Parathyroid adenoma (tissue), 2 donors: ENCODE results near the gene CCDC149.

Source experiments
- H2AFZ ChIP-seq: fragments of 300-600 bp; sonication (generic); one replicate; pipeline ENCODE4 v1.7.0; 2017; ENCODE audit warnings: antibody characterized with exemption, mild to moderate bottlenecking
- H3K27ac ChIP-seq: fragments of 300-600 bp; sonication (generic); one replicate; pipeline ENCODE4 v1.7.0; 2017
- H3K27me3 ChIP-seq: fragments of 300-600 bp; sonication (generic); one replicate; pipeline ENCODE4 v1.7.0; 2017; ENCODE audit warnings: low read length; ENCODE audit not compliant: control insufficient read depth, insufficient read depth
- H3K36me3 ChIP-seq: fragments of 300-600 bp; sonication (generic); one replicate; pipeline ENCODE4 v1.7.0; 2017; ENCODE audit warnings: low read length; ENCODE audit not compliant: control insufficient read depth, insufficient read depth
- H3K4me1 ChIP-seq: fragments of 300-600 bp; sonication (generic); one replicate; pipeline ENCODE4 v1.7.0; 2017; ENCODE audit warnings: control low read depth
- H3K4me2 ChIP-seq: fragments of 300-600 bp; sonication (generic); one replicate; pipeline ENCODE4 v1.7.0; 2017; ENCODE audit warnings: low read length
- H3K4me3 ChIP-seq: fragments of 300-600 bp; sonication (generic); one replicate; pipeline ENCODE4 v1.7.0; 2017; ENCODE audit warnings: low read depth, low read length
- H3K79me2 ChIP-seq: fragments of 300-600 bp; sonication (generic); one replicate; pipeline ENCODE4 v1.7.0; 2017; ENCODE audit warnings: control low read depth
- H3K9ac ChIP-seq: fragments of 300-600 bp; sonication (generic); one replicate; pipeline ENCODE4 v1.7.0; 2017; ENCODE audit warnings: mild to moderate bottlenecking
- H3K9me3 ChIP-seq: fragments of 300-600 bp; sonication (generic); one replicate; pipeline ENCODE4 v1.7.0; 2017; ENCODE audit warnings: low read length; ENCODE audit not compliant: control insufficient read depth
- TF ChIP-seq, protein P1 (sequence below): fragments of 300-600 bp; sonication (generic); IDR thresholded peaks from one replicate; pipeline ENCODE4 v1.7.0; 2017; ENCODE audit warnings: antibody characterized with exemption, mild to moderate bottlenecking
- donor health status: primary hyperparathyroidism.

The CCDC149 gene

GRCh38 chr4:24876431-24876830, 36.4 kb downstream of the CCDC149 start:
- TF ChIP-seq, protein P1, sequence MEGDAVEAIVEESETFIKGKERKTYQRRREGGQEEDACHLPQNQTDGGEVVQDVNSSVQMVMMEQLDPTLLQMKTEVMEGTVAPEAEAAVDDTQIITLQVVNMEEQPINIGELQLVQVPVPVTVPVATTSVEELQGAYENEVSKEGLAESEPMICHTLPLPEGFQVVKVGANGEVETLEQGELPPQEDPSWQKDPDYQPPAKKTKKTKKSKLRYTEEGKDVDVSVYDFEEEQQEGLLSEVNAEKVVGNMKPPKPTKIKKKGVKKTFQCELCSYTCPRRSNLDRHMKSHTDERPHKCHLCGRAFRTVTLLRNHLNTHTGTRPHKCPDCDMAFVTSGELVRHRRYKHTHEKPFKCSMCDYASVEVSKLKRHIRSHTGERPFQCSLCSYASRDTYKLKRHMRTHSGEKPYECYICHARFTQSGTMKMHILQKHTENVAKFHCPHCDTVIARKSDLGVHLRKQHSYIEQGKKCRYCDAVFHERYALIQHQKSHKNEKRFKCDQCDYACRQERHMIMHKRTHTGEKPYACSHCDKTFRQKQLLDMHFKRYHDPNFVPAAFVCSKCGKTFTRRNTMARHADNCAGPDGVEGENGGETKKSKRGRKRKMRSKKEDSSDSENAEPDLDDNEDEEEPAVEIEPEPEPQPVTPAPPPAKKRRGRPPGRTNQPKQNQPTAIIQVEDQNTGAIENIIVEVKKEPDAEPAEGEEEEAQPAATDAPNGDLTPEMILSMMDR = no peak
- no peaks in the 10 kb centered on the region for H3K9me3 ChIP-seq
- no peak overlapping the region for H3K9ac ChIP-seq
- H3K27ac ChIP-seq = no peak overlapping the region
- peaks cover 3% of the 10 kb centered on the region for H3K4me1 ChIP-seq
- no peak overlapping the region for H2AFZ ChIP-seq
- H3K79me2 ChIP-seq = no peaks in the 10 kb centered on the region
- H3K4me2 ChIP-seq = no peak overlapping the region
- H3K4me3 ChIP-seq = no peak overlapping the region
- H3K27me3 ChIP-seq = no peaks in the 10 kb centered on the region
- no peaks in the 10 kb centered on the region for H3K36me3 ChIP-seq

DNA sequence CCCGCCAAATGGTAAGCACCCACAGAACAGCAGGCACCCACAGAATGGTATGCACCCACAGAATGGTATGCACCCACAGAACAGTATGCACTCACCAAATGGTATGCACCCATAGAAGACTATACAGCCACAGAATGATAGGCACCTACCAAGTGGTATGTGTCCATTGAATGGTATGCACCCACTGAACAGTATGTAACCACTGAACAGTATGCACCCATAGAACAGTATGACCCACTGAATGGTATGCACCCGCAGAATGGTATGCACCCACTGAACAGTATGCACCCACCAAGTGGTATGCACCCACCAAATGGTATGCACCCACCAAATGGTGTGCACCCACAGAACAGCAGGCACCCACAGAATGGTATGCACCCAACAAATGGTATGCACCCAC, 40.1 kb downstream of the CCDC149 start:
- H2AFZ ChIP-seq = no peak overlapping the region
- no peak overlapping the region for H3K9ac ChIP-seq
- H3K79me2 ChIP-seq = no peaks in the 10 kb centered on the region
- no peaks in the 10 kb centered on the region for H3K9me3 ChIP-seq
- H3K27me3 ChIP-seq = no peaks in the 10 kb centered on the region
- TF ChIP-seq, protein P1 = no peak
- H3K27ac ChIP-seq = no peak overlapping the region
- H3K4me1 ChIP-seq = no peaks in the 10 kb centered on the region
- no peak overlapping the region for H3K4me3 ChIP-seq
- no peaks in the 10 kb centered on the region for H3K36me3 ChIP-seq
- H3K4me2 ChIP-seq = no peak overlapping the region

DNA sequence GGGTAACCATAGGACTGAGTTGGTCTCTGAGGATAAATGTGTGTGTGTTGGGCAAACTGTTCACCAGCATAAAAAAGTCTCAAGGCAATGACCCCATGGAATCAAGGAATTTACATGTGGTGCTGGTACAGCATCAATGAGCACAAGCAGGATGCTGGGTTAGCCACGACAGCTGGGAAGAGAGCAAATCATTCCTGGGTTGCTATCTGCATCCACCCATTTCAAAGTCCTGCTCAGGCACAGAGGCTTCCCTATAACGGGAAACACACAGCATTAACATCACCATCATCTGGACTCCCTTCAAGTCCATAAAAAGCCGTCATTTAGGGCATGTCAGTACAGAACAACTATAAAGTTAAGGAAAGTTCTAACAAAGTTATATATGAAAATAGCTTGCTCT, 41.6 kb downstream of the CCDC149 start:
- Histone ChIP-seq H3K4me1 (no peaks in the 10 kb centered on the region), H3K4me2 (no peak overlapping the region), H3K9ac (no peak overlapping the region), H3K9me3 (no peaks in the 10 kb centered on the region), H3K79me2 (no peaks in the 10 kb centered on the region), H3K27me3 (no peaks in the 10 kb centered on the region), H3K36me3 (no peaks in the 10 kb centered on the region), H3K4me3 (no peak overlapping the region), H2AFZ (no peak overlapping the region), H3K27ac (no peak overlapping the region)
- TF ChIP-seq, protein P1 = no peak

GRCh38 chr4:24867766-24868296, 45.0 kb downstream of the CCDC149 start:
- Histone ChIP-seq H3K9me3 (no peaks in the 10 kb centered on the region), H3K4me3 (no peak overlapping the region), H3K9ac (no peak overlapping the region), H3K79me2 (no peaks in the 10 kb centered on the region), H2AFZ (no peak overlapping the region), H3K4me1 (no peaks in the 10 kb centered on the region), H3K36me3 (no peaks in the 10 kb centered on the region), H3K27ac (no peak overlapping the region), H3K27me3 (no peaks in the 10 kb centered on the region), H3K4me2 (no peak overlapping the region)
- TF ChIP-seq, protein P1 = no peak

DNA sequence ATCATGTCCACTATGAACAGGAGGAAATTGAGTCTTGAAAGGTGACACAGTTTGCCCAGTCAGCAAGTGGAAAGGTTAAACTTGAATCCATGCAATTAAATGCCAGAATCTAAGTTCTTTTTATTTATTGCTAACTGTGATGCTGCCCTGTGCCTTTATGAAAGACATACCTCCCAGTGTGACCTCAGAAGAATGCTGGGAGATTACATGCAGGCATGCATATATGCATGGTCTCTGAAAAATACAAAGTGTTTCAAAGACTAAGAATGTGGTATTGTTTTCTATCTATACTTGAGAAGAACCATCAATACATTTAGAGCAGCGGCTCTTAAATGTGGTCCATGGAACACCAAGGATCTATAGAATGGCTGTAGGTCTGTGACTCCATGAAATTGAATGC, 45.6 kb downstream of the CCDC149 start:
- no peak overlapping the region for H3K4me2 ChIP-seq
- no peak overlapping the region for H3K9ac ChIP-seq
- no peaks in the 10 kb centered on the region for H3K36me3 ChIP-seq
- H3K4me3 ChIP-seq = no peak overlapping the region
- no peaks in the 10 kb centered on the region for H3K9me3 ChIP-seq
- H3K27ac ChIP-seq = no peak overlapping the region
- H3K27me3 ChIP-seq = no peaks in the 10 kb centered on the region
- H3K4me1 ChIP-seq = no peaks in the 10 kb centered on the region
- TF ChIP-seq, protein P1 = no peak
- H2AFZ ChIP-seq = no peak overlapping the region
- H3K79me2 ChIP-seq = no peaks in the 10 kb centered on the region
